Adipocyte (in vitro differentiated cells): ENCODE measurements around the gene MBD6.

ENCODE experiments used
- DNase-seq: peaks from one replicate; pipeline ENCODE4 v3.0.0-alpha.2; 2015; ENCODE audit warnings: low read depth
- H3K27me3 ChIP-seq: replicated peaks from 2 replicates; pipeline ENCODE4 v1.7.0; 2013; ENCODE audit warnings: mild to moderate bottlenecking, low read length, moderate library complexity; ENCODE audit not compliant: control insufficient read depth, insufficient read depth
- H3K36me3 ChIP-seq: 2 replicates; pipeline ENCODE4 v1.7.0; 2013; ENCODE audit warnings: low read length, mild to moderate bottlenecking, moderate library complexity; ENCODE audit not compliant: control insufficient read depth, insufficient read depth, severe bottlenecking
- H3K4me1 ChIP-seq: 2 replicates; pipeline ENCODE4 v1.7.0; 2013; ENCODE audit warnings: mild to moderate bottlenecking, low read length, moderate library complexity; ENCODE audit not compliant: control insufficient read depth, insufficient read depth
- H3K4me3 ChIP-seq: 2 replicates; pipeline ENCODE4 v1.7.0; 2013; ENCODE audit warnings: mild to moderate bottlenecking, low read length, moderate library complexity
- H3K9ac ChIP-seq: 2 replicates; pipeline ENCODE4 v1.7.0; 2013; ENCODE audit warnings: mild to moderate bottlenecking, low read length, moderate library complexity
- H3K9me3 ChIP-seq: 2 replicates; pipeline ENCODE4 v1.7.0; 2013; ENCODE audit warnings: mild to moderate bottlenecking, low read length, moderate library complexity; ENCODE audit not compliant: control insufficient read depth

MBD6 gene, protein sequence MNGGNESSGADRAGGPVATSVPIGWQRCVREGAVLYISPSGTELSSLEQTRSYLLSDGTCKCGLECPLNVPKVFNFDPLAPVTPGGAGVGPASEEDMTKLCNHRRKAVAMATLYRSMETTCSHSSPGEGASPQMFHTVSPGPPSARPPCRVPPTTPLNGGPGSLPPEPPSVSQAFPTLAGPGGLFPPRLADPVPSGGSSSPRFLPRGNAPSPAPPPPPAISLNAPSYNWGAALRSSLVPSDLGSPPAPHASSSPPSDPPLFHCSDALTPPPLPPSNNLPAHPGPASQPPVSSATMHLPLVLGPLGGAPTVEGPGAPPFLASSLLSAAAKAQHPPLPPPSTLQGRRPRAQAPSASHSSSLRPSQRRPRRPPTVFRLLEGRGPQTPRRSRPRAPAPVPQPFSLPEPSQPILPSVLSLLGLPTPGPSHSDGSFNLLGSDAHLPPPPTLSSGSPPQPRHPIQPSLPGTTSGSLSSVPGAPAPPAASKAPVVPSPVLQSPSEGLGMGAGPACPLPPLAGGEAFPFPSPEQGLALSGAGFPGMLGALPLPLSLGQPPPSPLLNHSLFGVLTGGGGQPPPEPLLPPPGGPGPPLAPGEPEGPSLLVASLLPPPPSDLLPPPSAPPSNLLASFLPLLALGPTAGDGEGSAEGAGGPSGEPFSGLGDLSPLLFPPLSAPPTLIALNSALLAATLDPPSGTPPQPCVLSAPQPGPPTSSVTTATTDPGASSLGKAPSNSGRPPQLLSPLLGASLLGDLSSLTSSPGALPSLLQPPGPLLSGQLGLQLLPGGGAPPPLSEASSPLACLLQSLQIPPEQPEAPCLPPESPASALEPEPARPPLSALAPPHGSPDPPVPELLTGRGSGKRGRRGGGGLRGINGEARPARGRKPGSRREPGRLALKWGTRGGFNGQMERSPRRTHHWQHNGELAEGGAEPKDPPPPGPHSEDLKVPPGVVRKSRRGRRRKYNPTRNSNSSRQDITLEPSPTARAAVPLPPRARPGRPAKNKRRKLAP

DNA sequence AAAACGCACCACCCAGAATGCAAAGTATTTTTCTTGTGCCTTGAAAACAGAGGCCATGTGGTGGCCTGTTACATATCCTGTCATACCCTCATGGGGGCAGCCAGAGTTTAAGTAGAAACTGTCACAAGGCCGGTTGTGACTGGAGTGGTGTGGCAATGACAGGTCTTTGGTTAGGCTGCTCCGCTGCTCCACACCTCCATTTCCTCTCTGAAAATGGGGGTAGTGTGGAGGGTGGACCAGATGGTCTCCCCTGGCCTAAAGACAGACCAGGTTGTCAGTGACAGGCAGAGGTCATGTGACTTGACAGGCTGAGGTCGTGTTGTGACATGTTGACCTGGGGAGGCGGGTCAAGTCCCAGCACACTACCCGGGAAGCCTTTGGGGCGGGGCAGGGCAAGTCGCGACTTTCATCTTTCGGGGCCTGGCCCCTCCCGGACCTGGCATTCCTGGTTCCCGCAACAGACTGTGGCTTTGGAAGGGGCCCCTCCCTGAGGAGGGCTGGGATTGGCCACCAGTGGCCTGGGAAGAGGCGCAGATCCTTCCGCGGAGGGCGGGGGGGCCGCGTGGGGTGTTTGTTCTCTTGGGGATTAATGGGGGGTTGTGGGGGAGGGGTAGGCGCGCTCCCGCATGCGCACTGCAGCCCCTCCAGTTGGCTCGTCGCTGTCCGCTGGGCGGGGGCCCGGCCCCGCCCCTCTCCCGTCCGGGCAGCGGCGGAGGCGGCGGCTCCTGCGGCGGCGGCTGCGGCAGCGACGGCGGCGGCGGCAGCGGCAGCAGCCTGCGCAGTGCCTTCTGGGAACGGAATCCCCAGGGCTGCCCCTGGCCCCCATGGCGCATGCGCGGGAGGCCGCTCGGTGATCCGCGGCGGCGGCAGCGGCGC lies at the start of gene MBD6:
MBD6 (plus strand) TSS at position 814 of the 876 bp plus-strand sequence. CDS start 1,480 bp downstream, outside the sequence.
- peak; percentile 95 for DNase-seq
- Histone ChIP-seq H3K9me3 (no peaks in the 10 kb centered on the region), H3K27me3 (no peaks in the 10 kb centered on the region), H3K4me1 (peaks cover 61% of the 10 kb centered on the region), H3K9ac (peak within 1 kb of the TSS; percentile 97), H3K4me3 (peak within 1 kb of the TSS; percentile 96), H3K36me3 (peaks cover 50% of the 10 kb centered on the region)

DNA sequence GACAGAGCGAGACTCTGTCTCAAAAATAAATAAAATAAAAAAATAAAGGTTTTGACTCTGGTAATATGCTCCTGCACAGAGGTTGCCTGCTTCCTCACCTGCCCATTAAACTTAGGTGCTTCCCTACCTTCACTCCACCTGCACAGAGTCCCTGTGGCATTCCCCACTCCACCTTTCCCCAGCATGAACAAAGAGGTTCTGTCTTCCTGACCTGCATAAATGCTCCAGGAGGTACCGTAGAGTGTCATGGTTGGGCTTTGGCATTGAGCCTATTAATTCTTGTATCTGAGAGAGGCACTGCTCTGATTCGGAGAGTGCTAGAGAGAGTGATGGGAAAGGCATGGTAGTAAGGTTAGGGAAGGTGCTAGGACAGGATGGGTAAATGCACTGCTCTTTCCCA lies 49.2 kb upstream of the MBD6 start:
- Histone ChIP-seq H3K4me1 (peaks cover 10% of the 10 kb centered on the region), H3K4me3 (no peak overlapping the region), H3K9me3 (no peaks in the 10 kb centered on the region), H3K36me3 (no peaks in the 10 kb centered on the region), H3K9ac (no peak overlapping the region), H3K27me3 (peaks cover 83% of the 10 kb centered on the region)
- no peak for DNase-seq

DNA sequence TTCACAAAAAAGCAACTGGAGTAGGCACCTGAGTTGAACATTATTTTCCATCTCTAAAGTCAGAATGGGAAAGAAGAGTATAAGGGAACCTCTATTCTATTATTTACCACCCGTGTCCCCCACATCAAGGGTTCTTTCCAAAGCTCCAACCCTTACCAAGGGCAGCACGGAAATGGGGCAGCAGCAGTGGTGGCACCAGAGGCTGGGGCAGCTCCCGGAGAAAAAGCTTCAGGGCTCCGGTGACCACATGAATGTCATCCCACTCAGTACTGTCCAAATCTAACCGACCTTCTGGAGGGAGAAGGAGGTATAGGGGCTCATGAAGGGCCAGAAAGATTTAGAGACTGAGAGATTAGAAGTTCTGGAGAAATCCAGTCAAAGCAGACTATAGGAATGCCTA lies 48.7 kb upstream of the MBD6 start:
- H3K4me1 ChIP-seq, result peaks cover 10% of the 10 kb centered on the region
- peaks cover 87% of the 10 kb centered on the region for H3K27me3 ChIP-seq
- H3K36me3 ChIP-seq, result no peaks in the 10 kb centered on the region
- H3K4me3 ChIP-seq, result no peak overlapping the region
- no peak overlapping the region for H3K9ac ChIP-seq
- H3K9me3 ChIP-seq, result no peaks in the 10 kb centered on the region
- DNase-seq, result no peak

DNA sequence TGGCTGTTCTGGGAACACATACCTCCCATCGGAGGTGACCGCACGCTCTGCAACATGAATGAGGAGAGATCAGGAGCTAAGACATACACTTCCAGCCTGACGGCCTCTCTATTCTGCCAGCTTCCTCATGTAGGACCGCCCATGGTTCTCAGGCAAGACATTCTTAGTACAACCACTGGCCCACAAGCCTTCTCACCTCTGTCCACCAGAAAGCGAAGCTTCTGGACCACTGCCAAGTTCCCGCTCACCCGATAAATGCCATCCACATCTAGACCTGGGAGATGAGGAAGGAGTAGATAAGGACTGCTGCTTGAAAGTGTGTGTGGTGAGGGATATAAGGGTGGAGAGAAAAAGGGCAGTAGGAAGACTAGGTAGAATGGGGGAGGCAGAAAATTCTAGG lies 48.2 kb upstream of the MBD6 start:
- Histone ChIP-seq H3K4me1 (peaks cover 10% of the 10 kb centered on the region), H3K4me3 (no peak overlapping the region), H3K36me3 (no peaks in the 10 kb centered on the region), H3K27me3 (peaks cover 90% of the 10 kb centered on the region), H3K9ac (no peak overlapping the region), H3K9me3 (no peaks in the 10 kb centered on the region)
- no peak for DNase-seq

DNA sequence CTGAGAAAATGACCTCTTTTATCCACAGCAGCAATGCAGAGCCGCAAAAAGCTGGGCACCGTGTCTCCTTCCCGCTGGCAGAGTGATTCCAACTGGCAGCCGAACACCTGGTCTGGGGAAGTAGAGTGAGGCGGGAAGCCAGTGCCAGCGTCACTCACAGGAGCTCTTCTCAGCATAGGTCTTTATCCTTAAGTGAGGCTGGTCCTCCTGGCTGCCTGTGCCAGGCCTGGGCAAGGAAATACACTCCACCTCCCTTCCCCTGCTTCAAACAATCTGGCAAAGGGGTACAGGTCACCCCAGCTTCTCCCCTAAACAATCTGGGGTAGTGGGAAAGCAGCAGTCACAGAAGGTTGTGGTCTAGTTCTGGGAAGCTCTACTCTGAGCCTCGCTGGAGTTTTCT lies 47.8 kb upstream of the MBD6 start:
- no peak for DNase-seq
- Histone ChIP-seq H3K4me3 (no peak overlapping the region), H3K4me1 (peaks cover 10% of the 10 kb centered on the region), H3K9me3 (no peaks in the 10 kb centered on the region), H3K27me3 (peaks cover 90% of the 10 kb centered on the region), H3K36me3 (no peaks in the 10 kb centered on the region), H3K9ac (no peak overlapping the region)

DNA sequence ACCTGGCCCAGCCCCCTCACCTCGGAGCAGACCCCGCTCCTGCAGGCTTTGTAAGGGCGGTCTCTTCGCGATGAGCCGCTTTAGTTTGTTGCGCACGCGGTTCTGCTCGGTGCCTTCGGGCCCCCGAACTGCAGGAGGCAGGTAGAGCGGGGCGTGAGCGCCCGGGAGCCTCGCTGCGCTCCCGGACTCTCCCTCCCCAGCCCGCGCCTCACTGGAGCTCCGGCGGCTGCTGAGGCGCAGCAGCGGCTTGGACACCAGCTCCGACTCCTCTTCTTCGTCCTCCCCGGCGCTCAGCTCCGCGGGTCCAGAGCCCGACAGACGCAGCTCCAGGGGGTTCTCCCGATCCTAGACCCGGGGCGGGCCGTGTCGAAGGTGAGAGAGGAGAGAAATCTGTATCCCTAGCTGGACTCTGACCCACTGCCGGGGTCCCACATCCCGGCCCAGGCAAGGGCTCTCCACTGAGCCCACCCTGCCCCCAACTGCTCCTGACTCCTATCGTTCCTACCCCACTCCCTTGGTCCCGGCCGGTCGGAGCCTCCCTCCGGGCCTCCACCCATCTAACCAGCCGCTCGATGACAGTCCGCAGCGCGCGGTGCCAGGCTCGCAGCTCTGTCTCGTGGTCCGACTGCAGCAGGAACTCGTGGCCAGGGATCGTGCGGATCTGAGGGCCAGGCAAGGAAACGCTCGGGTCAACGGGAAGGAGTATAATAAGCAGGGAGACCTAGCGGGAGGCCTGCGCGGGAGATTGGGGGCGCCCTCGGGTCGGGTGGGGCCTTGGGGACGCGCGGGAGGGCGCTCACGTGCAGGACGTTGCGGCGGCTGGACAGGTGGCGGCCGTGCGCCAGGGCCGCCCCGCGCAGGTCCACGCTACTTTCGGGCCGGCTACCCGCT lies 47.1 kb upstream of the MBD6 start:
- H3K4me3 ChIP-seq, result peak overlapping the region; percentile 24
- peak; percentile 63 for DNase-seq
- H3K36me3 ChIP-seq, result no peaks in the 10 kb centered on the region
- H3K9me3 ChIP-seq, result no peaks in the 10 kb centered on the region
- no peak overlapping the region for H3K9ac ChIP-seq
- peaks cover 10% of the 10 kb centered on the region for H3K4me1 ChIP-seq
- H3K27me3 ChIP-seq, result peaks cover 90% of the 10 kb centered on the region

DNA sequence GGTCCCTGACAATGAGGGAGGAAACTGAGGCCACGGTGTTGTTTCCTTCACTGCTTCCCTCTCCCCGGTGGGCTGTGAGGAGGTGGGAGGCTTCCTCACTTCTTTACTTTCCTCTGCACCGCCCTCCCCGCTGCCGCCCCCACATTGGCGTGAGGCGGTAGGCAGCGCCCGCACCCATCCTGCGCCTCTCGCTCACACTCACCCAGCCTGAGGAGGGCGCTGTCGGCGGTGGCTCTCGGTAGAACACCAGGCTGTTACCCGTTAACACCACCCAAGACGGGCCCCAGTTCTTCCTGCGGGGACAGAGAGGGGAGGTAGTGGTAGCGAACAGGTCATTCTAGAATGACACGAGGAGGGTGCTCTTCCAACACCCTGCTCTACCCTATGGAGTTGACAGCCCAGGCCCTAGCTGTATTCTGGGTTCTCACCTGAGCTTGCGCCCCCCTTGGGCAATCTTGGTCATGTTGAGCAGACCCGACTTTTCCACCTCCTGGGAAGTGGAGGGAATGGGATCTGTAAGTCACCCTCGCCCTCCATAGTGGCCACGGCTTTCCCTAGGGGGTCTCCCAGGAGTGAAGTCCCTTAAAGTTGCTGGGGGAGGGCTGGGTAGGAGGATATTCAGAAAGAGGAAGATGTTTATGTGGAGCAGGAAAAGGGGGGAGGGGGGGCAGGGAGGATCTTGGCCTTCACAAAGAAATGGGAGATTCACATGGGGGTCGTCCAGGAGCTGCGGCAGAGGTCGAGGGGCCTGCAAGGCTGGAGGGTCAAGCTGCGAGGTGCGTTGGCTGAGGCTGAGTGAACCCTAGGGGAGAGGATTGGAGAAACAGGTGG lies 46.2 kb upstream of the MBD6 start:
- peak overlapping the region; percentile 24 for H3K4me3 ChIP-seq

DNA sequence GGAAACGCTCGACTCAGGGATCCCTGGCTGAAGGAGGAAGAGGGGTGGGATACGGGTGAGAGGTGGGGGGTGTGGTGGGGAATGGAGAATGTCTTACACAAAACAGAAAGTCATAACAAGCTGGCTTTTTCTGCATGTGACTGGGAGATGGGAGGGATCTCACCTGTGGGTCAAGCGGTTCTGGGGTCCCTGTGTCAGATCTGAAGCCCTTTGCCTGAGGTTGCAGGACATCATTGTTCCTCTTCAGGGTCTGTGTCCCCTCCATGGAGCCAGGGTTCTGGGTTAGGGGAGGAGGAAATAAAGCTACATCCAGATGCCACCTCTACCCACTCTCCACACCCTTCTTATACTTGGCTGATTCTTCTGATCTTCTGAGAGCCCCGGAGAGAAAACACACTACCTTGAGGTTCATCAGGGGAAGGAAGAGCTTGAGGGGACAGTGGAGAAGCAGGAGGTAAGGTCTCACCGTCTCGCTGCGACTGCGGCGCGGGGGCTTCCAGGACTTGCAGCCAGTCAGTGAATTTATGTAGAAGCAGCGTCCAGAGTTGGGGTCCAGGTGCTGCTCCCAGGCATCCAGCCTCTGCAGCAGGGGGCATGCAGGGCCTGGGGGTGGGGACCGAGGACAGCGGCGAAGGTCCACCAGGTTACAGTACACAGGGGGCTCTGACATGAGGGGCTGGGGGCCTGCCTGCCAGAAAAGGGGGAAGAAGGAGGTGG lies 45.5 kb upstream of the MBD6 start:
- no peak for DNase-seq
- peaks cover 10% of the 10 kb centered on the region for H3K4me1 ChIP-seq
- no peaks in the 10 kb centered on the region for H3K36me3 ChIP-seq
- H3K27me3 ChIP-seq, result peaks cover 87% of the 10 kb centered on the region
- H3K9me3 ChIP-seq, result no peaks in the 10 kb centered on the region
- H3K9ac ChIP-seq, result no peak overlapping the region
- H3K4me3 ChIP-seq, result no peak overlapping the region

More for the DNA sequence above, 46.2 kb upstream of the MBD6 start:
- H3K9me3 ChIP-seq, result no peaks in the 10 kb centered on the region
- H3K36me3 ChIP-seq, result no peaks in the 10 kb centered on the region
- no peak overlapping the region for H3K9ac ChIP-seq
- DNase-seq, result no peak
- peaks cover 87% of the 10 kb centered on the region for H3K27me3 ChIP-seq
- peaks cover 10% of the 10 kb centered on the region for H3K4me1 ChIP-seq
